ENCODE data around the gene STX2.

- TF ChIP-seq CTCF (IDR thresholded peaks at IDR 0.05), result peak; percentile 59 to 79 (median 59)
- TF ChIP-seq POLR2A (IDR thresholded peaks at IDR 0.05; ENCODE audit: low read depth), result no peak
Measured at GRCh38 chr12:130826151-130826801, 12.8 kb downstream of the STX2 start.

Measured in esophagus muscularis mucosa (tissue), 3 donors.